HG03135 (cell line): ENCODE measurements around the gene DYTN.
"Not testable (repeated sequence)": the region's sequence is repeated elsewhere in the genome, so short reads cannot be mapped to it uniquely, and the experiment has no call there.

ENCODE experiments used
- ATAC-seq: cut with Tn5 transposase; IDR thresholded peaks from one replicate; pipeline ENCODE4 v1.9.1; 2021; ENCODE audit warnings: mild to moderate bottlenecking, moderate library complexity; ENCODE audit not compliant: unreplicated experiment

DYTN gene, protein sequence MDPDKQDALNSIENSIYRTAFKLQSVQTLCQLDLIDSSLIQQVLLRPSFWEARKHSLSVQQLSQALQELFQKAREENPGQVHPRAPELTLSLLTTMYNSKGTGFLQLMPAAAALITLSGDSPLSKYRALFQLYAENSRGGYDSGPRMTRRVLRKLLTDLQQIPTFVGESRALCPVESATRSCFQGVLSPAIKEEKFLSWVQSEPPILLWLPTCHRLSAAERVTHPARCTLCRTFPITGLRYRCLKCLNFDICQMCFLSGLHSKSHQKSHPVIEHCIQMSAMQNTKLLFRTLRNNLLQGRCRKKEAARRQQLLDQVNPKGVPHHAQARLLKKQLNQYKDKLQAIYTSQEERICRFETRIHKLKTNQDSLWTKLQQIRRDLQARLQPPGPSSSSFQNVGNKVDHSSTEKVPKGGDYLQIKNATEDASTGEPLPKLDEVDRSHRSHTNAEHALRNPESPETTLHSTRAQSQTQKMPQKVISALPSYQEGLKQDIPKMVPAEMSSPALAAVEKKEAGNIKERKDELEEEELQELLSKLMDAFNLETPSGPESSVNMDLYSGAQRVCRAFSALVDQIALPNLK

GRCh38 chr2:206718296-206718695, at the start of gene DYTN:
Gene DYTN, minus strand, starts transcription at chr2:206718396. Its CDS starts 117 bp downstream, at chr2:206718279.
- ATAC-seq: no peak

DNA sequence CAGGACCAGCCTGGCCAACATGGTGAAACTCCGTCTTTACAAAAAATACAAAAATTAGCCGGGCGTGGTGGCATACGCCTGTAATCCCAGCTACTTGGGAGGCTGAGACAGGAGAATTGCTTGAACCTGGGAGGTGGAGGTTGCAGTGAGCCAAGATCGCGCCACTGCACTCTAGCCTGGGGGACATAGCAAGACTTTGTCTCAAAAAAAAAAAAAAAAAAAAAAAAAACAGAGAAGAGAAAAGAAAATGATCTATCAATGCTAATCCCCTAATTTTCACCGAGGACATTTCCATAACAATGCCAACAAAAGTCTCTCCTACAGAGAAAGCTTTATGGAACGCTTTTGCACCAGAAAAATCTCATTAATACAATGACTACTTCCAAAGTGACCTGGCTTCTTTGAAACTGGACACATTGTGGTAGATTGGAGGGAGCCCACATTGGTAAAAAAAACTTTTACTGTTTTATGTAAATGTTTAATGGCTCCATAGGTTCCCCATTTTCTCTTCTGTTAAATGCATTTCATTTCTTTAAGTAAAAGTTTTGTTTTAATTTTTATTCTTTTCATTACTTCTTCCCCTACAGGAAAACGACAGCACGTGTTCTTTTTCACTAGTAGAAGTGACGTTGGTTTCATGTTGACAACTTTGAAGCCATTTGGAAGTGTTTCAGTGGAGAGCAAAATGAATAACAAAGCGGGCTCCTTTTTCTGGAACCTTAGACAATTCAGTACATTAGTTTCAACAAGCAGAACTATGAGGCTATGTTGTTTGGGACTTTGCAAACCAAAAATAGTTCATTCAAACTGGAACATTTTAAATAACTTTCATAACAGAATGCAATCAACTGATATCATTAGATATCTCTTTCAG, 48.1 kb upstream of the DYTN start:
- no peak for ATAC-seq

DNA sequence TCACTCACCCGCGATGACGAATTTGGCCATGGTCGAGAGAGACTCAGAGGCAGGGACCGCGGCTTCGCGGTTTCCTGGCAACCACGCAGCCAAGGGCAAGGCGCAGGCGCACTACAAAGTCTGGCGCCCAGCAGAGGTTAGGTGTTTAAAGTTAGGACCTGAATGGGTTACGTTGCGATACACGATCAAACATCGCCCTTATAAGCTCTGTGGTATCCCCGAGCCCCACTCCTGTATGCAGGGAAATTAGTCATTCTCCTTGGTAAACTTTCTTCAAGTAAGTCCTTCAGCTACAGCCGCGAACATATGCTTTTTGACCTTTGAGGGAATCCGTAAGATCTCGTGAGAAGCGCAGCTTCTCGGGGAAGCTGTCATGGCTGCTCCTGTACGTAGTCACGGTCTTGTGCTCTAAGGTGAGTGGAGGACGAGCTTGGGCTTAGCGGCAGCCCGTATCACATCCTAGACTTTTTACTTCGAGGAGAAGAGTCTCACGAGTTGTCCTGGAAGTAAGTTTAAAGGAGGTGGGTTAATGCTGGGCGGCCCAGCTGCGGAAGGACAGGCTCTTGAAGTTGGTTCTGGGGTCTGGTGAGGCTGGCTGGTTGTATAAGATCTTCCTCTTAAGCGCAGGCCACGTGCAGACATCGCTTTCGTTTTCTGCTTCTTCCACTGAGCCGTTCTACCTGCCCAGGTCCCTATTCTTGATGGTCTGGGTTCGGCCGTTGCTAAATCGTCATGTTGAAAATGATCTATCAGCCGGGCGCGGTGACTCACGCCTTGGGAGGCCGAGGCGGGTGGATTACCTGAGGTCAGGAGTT, 47.3 kb upstream of the DYTN start, which contains the start of the genes FASTKD2 and MDH1B:
Gene FASTKD2 (plus strand): TSS at position 365 of the 815 bp plus-strand sequence. CDS start 1,088 bp downstream, outside the sequence.
Gene MDH1B (minus strand): TSS at position 87 of the 815 bp plus-strand sequence. CDS start 57 bp downstream, at position 30.
- peak; percentile 91 for ATAC-seq

- ATAC-seq: no peak
These were observed 46.6 kb upstream of the DYTN start for GRCh38 chr2:206764673-206765241.

DNA sequence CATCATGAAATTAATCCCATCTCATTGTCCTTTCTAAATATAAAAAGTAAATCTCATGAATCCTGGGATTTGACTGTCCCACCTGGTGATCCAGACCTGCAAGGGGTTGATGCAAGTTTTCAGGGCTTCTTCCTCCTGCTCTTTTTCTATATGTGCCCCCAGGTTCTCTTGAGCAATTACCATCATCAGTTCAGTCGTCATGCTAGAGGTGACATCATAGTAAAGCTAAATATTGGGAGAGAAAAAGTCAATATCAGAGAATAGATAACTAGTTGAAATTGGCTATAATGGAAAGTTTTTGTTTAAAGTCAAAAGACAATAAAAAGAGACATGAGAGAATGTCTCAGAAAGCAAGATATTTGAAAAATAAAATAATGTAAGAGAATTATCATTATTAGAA, 38.6 kb upstream of the DYTN start:
- ATAC-seq: no peak

- ATAC-seq: no peak
These were observed 22.6 kb upstream of the DYTN start for GRCh38 chr2:206740800-206741199.

GRCh38 chr2:206739271-206739670, 21.1 kb upstream of the DYTN start:
- ATAC-seq: no peak

DNA sequence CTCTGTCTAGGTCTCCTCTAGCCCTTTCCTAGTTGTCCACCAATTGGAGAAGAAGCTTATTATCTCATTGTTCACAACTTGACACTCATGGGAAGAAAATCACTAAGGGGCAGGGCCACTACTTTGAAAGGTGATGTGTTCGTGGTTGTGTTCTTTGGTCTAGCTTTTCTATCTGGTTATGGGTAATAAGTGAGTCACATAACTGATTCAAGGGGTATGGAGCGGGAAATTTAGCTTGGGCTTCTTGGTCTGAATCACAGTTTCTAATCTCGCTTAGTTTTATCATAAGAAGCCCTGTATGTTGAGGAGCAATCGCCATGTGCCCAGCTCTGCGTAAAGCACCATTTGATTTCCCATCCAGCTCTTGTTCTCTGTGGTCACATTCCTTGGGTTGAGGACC, 18.7 kb upstream of the DYTN start:
- no peak for ATAC-seq

DNA sequence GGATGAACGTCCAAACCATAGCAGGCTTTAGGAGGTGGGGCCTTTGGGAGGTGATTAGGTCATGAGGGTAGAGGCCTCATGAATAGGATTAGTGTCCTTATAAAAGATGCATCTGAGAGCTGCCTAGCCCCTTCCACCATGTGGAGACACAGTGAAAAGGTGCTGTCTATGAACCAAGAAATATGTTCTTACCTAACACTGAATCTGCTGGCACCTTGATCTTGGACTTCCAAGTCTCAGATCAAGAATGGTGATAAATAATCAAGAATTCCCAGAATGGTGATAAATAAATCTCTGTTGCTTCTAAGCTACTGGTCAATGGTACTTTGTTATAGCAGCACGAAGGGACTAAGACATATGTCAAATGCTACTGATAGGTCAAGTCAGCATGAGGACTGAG, 15.1 kb upstream of the DYTN start:
- no peak for ATAC-seq

DNA sequence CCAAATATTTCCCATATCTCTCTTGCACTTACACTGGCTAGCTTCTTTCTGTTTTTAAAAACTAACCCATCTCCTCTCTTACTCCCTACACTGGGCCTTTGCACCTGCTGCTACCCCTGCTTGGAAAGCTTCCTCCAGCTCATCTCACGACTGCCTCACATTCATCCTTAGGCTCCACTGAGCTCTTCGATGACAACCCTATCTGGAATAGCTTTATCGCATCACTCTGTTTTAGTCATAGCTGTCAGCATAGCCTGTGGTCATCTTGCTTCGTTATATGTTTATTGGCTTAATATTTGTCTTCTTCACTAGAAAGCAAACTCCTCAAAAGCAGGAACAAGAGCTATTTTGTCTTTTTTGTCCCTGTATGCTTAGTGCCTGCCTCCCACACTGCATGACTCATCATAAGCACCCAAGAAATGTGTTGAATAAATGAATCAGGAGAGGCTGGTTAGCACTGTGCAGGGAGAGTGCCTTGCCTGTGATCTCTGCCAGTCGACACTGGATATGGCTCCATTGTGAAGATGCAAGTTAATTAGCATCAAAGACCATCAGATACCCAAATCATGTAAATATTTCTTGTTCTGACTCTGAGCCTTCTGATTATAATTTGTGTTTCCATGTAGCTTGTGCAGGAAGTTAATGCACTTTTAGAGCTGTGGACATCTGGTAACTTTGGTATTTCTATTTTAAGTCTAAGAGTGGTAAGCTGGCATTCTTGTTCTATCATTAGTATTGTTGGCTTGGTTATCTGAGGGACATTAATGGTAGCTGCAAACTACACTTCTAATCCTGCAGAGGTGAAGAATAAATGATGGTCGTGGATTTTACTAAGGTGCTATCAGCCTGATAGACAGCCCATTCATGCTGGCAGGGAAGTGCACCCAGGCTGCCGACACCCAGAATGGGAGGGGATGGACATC, 10.3 kb upstream of the DYTN start:
- no peak for ATAC-seq

- ATAC-seq: no peak
These were observed 9.1 kb upstream of the DYTN start for GRCh38 chr2:206727287-206727686.

DNA sequence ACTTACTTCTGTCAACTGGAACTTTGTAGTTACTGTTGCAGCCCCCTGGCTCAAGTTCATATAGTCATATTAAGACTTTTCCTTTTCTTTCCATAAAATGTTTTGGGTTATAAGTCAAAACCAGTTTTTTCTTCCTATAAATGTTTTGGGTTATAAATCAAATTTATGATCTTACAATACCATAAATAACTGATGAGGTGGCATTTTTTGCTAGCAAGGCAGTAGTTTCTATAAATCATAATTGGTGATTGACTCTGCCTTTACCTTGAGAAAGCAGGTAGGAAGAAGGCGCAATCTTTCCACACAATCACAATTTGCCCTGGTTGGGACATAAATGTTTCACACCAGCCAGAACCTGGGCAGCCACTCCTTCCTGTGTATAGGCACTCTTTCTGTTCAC, 5.1 kb upstream of the DYTN start:
- no peak for ATAC-seq

DNA sequence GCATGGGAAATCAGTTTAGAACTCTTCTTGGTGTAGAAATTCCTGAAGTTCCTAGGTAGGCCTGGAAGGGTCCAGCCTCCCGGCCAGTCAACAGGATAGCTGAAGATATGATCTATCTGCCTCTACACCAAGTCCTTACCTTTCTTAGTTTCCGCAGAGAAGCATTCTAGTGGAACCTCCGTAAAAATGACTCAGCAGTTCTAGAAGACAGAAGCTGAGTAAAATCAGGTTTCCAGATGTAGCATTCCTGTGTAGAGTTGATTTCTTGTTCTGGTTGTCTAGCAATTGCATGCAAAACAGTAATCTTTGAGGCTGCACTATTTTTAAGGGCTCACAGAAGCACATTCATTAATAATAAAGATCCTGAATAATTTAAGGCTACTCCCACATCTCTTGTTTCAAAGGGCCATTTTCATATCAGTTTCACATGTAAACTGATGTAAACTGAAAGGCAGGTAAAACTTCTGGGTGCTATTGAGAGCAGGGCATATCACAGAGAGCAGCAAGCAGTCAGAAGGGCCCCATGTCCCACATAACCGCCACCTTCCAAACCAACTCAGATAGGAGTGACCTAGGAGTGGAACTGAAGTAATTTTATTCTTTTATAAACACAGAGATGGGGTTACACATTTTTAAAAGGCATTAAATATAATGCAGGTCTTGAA, 3.2 kb upstream of the DYTN start:
- ATAC-seq: peak; percentile 78

GRCh38 chr2:206716623-206717022, 1.6 kb downstream of the DYTN start:
- ATAC-seq: no peak

GRCh38 chr2:206715183-206715582, 3.0 kb downstream of the DYTN start:
- ATAC-seq: not testable (repeated sequence)

DNA sequence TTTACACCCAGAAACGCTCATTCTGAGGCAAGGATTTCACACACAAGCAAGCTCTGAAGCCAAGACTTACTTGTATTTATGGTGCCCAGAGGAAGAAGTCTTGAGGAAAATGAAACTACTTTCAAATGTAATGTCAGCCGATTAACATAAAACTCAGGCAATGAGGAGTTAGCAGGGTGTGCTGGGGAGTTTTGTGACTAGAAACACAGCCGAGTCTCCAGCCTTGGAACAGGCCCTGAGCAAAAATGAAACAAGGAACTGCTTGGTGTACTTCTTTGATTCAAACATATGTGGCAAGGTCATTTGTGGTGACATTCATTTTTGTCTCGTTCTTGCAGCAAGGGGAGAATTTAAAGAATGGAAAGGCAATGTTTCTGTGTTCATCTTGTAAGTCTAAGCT, 4.5 kb downstream of the DYTN start:
- ATAC-seq: no peak

GRCh38 chr2:206708286-206708685, 9.9 kb downstream of the DYTN start:
- no peak for ATAC-seq

DNA sequence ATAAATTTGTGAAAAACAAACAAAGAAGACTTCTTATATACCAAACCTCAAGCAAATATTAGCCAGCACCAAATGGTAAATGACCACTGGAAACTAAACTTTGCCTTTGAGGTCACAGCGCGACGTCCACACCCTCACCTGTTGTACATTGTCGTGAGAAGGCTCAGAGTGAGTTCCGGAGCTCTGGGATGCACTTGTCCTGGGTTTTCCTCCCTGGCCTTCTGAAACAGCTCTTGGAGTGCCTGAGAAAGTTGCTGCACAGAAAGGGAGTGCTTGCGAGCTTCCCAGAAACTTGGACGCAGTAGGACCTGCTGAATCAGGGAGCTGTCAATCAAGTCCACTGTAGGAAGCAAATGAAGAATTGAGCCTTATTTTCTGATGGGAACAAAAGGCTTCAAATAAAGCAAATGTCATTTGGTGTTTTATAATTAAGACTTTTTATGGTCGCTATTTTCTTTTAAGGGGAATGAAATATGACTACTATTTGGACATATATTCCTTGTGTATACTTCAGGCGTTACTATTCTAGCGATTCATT, 11.0 kb downstream of the DYTN start:
- no peak for ATAC-seq
